SU-DHL-6 (cell line): ENCODE results near the gene DAPK2.

Experiments used
- H2AFZ ChIP-seq: fragments of 200-600 bp; sonication (generic); 2 replicates; pipeline ENCODE4 v1.6.1; 2014; ENCODE audit warnings: low read depth, mild to moderate bottlenecking, moderate library complexity, mixed read lengths, antibody characterized with exemption, low read length; ENCODE audit not compliant: severe bottlenecking
- H3F3A ChIP-seq: fragments of 200-600 bp; shearing (Covaris generic); 2 replicates; pipeline ENCODE4 v1.6.0; 2016; ENCODE audit warnings: antibody characterized with exemption, mild to moderate bottlenecking; ENCODE audit not compliant: insufficient read depth
- H3K27ac ChIP-seq: fragments of 200-600 bp; sonication (generic); 2 replicates; pipeline ENCODE4 v1.5.1; 2016; ENCODE audit warnings: low read depth, mild to moderate bottlenecking, low read length, moderate library complexity, mixed read lengths
- H3K27me3 ChIP-seq: fragments of 200-600 bp; sonication (generic), shearing (Covaris generic); 2 replicates; pipeline ENCODE4 v1.6.0; 2014; ENCODE audit warnings: mild to moderate bottlenecking, low read length
- H3K36me3 ChIP-seq: fragments of 200-600 bp; sonication (generic); 2 replicates; pipeline ENCODE4 v1.6.1; 2014; ENCODE audit warnings: mild to moderate bottlenecking, low read length, mixed read lengths
- H3K4me2 ChIP-seq: fragments of 300-600, 200-600 bp; shearing (Covaris generic), sonication (generic); 2 replicates; pipeline ENCODE4 v1.6.0; 2014; ENCODE audit warnings: low read length, low read depth, mild to moderate bottlenecking; ENCODE audit not compliant: poor library complexity, severe bottlenecking
- H3K4me3 ChIP-seq: fragments of 200-600 bp; sonication (generic); 2 replicates; pipeline ENCODE4 v1.5.1; 2014; ENCODE audit warnings: antibody characterized with exemption, low read length, mild to moderate bottlenecking, mixed read lengths; ENCODE audit not compliant: insufficient read depth, poor library complexity, severe bottlenecking
- H3K79me2 ChIP-seq: fragments of 200-600 bp; sonication (generic); 2 replicates; pipeline ENCODE4 v1.6.1; 2014; ENCODE audit warnings: mild to moderate bottlenecking, low read length, moderate library complexity; ENCODE audit not compliant: insufficient read depth
- H3K9ac ChIP-seq: fragments of 200-600 bp; sonication (generic); 2 replicates; pipeline ENCODE4 v1.7.0; 2014; ENCODE audit warnings: mild to moderate bottlenecking, low read length
- H3K9me2 ChIP-seq: fragments of 200-600 bp; sonication (generic); replicated peaks from 2 replicates; pipeline ENCODE4 v1.6.1; 2014; ENCODE audit warnings: low read length; ENCODE audit not compliant: insufficient read depth
- H3K9me3 ChIP-seq: fragments of 200-600 bp; sonication (generic); 2 replicates; pipeline ENCODE4 v1.6.1; 2014; ENCODE audit warnings: low read length, mixed read lengths; ENCODE audit not compliant: insufficient read depth
- H4K20me1 ChIP-seq: fragments of 200-600 bp; sonication (generic); 2 replicates; pipeline ENCODE4 v1.6.1; 2014; ENCODE audit warnings: low read depth, mild to moderate bottlenecking, antibody characterized with exemption, low read length, moderate library complexity, mixed read lengths
- EZH2phosphoT487 ChIP-seq: fragments of 200-600 bp; sonication (generic), shearing (Covaris generic); conservative IDR thresholded peaks from 2 replicates; pipeline ENCODE4 v1.6.1; 2018; ENCODE audit warnings: mild to moderate bottlenecking, antibody characterized with exemption, low read length, moderate library complexity, mixed read lengths
- TF ChIP-seq, protein P1 (sequence below): fragments of 200-600 bp; sonication (generic); IDR thresholded peaks from one replicate; pipeline ENCODE4 v1.5.1; 2017; ENCODE audit warnings: antibody characterized with exemption, mild to moderate bottlenecking, low read length, moderate library complexity; ENCODE audit not compliant: insufficient read depth, poor library complexity, severe bottlenecking

The DAPK2 gene

DNA sequence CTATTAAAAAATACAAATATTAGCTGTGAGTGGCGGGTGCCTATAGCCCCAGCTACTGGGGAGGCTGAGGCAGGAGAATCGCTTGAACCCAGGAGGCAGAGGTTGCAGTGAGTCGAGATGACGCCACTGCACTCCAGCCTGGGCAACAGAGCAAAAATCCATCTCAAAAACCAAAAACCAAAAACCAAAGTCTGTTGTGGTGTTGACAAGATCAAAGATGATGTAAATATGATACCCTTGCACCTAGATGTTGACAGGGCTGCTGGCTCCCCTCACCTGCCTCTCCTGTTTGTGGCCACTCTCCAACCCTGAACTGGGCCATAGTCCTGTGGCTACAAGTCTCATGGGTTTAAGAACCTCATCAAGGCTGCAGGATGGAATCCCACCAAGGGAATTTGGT, 16.2 kb downstream of the DAPK2 start:
- Histone ChIP-seq H3K9me3 (no peaks in the 10 kb centered on the region), H4K20me1 (no peaks in the 10 kb centered on the region)

DNA sequence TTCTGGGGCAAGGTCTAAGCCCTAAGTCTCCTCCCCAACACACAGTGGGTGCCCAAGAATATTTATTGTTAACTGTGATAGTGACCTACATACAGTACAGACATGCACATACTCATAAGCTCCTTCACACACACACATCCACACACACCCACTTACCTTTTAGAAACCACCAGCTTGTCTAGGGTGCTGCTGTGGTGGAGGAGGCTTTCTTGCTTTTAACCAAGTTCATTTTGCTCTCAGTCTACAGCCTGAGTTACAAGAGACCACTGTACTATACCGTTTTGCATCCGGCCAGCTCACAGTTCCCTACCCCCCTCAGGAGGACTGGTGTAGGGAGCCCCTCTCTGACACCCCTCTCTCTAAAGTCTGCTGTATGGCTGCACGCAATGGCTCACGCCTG, 16.7 kb downstream of the DAPK2 start:
- Histone ChIP-seq H4K20me1 (no peaks in the 10 kb centered on the region), H3K4me2 (no peak overlapping the region), H3K36me3 (no peaks in the 10 kb centered on the region), H3K27ac (no peak overlapping the region), H3F3A (no peaks in the 10 kb centered on the region), H2AFZ (no peak overlapping the region), H3K9ac (no peak overlapping the region), H3K79me2 (no peaks in the 10 kb centered on the region), H3K9me2 (no peaks in the 10 kb centered on the region), H3K4me3 (no peak overlapping the region), H3K9me3 (no peaks in the 10 kb centered on the region), H3K27me3 (no peaks in the 10 kb centered on the region)
- TF ChIP-seq EZH2phosphoT487 = no peak
- TF ChIP-seq, protein P1, sequence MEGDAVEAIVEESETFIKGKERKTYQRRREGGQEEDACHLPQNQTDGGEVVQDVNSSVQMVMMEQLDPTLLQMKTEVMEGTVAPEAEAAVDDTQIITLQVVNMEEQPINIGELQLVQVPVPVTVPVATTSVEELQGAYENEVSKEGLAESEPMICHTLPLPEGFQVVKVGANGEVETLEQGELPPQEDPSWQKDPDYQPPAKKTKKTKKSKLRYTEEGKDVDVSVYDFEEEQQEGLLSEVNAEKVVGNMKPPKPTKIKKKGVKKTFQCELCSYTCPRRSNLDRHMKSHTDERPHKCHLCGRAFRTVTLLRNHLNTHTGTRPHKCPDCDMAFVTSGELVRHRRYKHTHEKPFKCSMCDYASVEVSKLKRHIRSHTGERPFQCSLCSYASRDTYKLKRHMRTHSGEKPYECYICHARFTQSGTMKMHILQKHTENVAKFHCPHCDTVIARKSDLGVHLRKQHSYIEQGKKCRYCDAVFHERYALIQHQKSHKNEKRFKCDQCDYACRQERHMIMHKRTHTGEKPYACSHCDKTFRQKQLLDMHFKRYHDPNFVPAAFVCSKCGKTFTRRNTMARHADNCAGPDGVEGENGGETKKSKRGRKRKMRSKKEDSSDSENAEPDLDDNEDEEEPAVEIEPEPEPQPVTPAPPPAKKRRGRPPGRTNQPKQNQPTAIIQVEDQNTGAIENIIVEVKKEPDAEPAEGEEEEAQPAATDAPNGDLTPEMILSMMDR = no peak

More for the DNA sequence above, 16.2 kb downstream of the DAPK2 start:
- H3K4me2 ChIP-seq = no peak overlapping the region
- no peaks in the 10 kb centered on the region for H3K79me2 ChIP-seq
- no peak for TF ChIP-seq EZH2phosphoT487
- TF ChIP-seq, protein P1 = no peak
- no peaks in the 10 kb centered on the region for H3K9me2 ChIP-seq
- H3K9ac ChIP-seq = no peak overlapping the region
- H3K36me3 ChIP-seq = no peaks in the 10 kb centered on the region
- no peak overlapping the region for H3K27ac ChIP-seq
- H2AFZ ChIP-seq = no peak overlapping the region
- no peak overlapping the region for H3K4me3 ChIP-seq
- no peaks in the 10 kb centered on the region for H3K27me3 ChIP-seq
- H3F3A ChIP-seq = no peaks in the 10 kb centered on the region

DNA sequence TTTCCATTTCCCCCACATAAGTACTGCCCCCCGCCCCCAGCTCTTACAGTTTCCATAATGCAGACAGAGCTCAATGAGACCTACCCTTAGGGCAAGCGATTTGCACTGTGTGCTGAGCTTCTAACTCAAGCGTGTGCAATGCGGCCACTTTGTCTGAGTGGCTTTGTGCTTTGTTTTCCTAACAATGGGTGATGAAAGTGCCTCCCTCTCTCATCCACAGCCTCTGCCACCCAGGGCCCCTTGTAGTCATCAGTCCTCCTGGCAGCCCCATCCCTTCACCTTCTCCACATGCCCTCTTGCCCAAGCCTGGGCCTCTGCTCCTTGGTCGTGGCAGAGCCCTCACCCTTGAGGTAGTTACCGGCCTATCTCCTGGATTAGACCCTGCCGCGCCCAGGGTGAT, 17.2 kb downstream of the DAPK2 start:
- no peak overlapping the region for H3K4me3 ChIP-seq
- H3K4me2 ChIP-seq = no peak overlapping the region

More for the DNA sequence above, 17.2 kb downstream of the DAPK2 start:
- Histone ChIP-seq H3K27ac (no peak overlapping the region), H3K79me2 (no peaks in the 10 kb centered on the region), H4K20me1 (no peaks in the 10 kb centered on the region), H3F3A (no peaks in the 10 kb centered on the region), H3K36me3 (no peaks in the 10 kb centered on the region), H2AFZ (no peak overlapping the region), H3K9me2 (no peaks in the 10 kb centered on the region), H3K9me3 (no peaks in the 10 kb centered on the region), H3K27me3 (no peaks in the 10 kb centered on the region), H3K9ac (no peak overlapping the region)
- TF ChIP-seq, protein P1 = no peak
- no peak for TF ChIP-seq EZH2phosphoT487
